ENCODE results near the gene PTCH1. TPM values are rescaled to one million over a fixed set of nuclear protein-coding genes. Genes with fewer than 3 reads are reported as not detected.

Gene PTCH1
- total RNA-seq (2.5 TPM), polyA plus RNA-seq (3.4 TPM)
- long read RNA-seq, donor 1 = 0 reads
- long read RNA-seq, donor 2 = 0 reads
- long read RNA-seq, donor 3 = 0 reads
- long read RNA-seq, donor 4 = 0 reads
- long read RNA-seq, donor 5, partial matches to known transcripts = 0 of 1 reads
- long read RNA-seq, donor 5, other reads (novel, unspliced or antisense) = 0 of 1 reads
- long read RNA-seq, donor 6 = 0 reads
- long read RNA-seq, donor 7 = 0 reads
- long read RNA-seq, donor 8 = 0 reads
- long read RNA-seq, donor 9 = 0 reads
- long read RNA-seq, donor 10 = 0 reads

DNA sequence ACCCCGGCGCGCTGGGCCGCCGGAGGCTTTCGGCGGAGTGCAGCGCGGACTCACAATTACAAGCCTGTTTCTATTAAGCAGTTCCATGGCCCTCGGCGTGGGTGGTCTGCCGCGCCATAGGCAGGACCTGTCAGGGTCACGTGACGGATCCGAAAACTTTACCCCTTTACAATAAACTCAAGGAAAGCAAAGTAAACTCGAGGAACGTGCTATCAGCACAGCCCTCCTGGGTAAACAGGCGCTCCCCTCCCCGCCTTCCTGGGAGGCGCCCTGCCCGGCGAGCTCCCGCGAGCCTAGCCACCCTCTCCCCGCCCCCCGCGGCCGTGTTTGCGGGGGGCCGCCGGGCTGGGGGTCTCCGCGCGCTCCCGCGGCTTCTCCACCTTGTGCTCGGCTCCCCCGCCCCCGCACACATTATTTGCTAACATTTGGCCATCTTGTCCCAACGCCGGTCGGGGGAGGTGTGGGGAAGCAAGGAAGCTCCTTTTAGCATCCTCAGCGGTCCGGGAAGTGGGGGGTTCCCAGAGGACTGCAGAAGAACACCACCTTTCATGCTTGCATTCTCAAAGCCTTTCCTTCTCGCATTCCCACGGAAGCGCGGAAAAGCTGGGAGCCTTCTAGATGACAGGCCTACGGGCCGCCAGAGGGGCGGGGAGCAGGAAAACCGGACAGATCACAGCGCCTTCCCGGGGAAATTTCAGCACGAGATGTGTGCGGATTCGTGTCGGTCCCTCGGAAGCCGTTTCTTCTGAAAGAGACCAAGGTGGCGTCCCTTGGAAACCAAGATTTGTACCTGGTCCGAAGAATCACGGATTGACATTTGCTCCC, at the start of gene PTCH1:
PTCH1 (minus strand) TSS at position 238 of the 825 bp plus-strand sequence.
- DNase-seq (ENCODE audit: low read depth in 6 of 9, low spot score in 9 of 9) = peak in 2 of 9 donors; percentile 45 to 71

GRCh38 chr9:95565982-95566381, 49.2 kb upstream of the PTCH1 start:
- H3K4me1 ChIP-seq (ENCODE audit: control insufficient read depth in 2 of 2, insufficient read depth in 2 of 2, low read length in 2 of 2) = peaks cover 0 to 3% of the 10 kb centered on the region in 2 donors
- WGBS = 97% methylated on average over 5 of the region's 5 CpGs
- no peaks in the 10 kb centered on the region for H3K36me3 ChIP-seq (ENCODE audit: control insufficient read depth in 2 of 2, insufficient read depth in 2 of 2, low read length in 1 of 2)
- no peak overlapping the region for H3K27ac ChIP-seq (ENCODE audit: low read depth in 1 of 2, low read length in 1 of 2)
- H3K27me3 ChIP-seq (ENCODE audit: control insufficient read depth in 2 of 2, insufficient read depth in 1 of 2, low read length in 1 of 2) = peaks cover 8 to 57% of the 10 kb centered on the region in 2 donors
- no peak for DNase-seq (ENCODE audit: low read depth in 6 of 9, low spot score in 9 of 9)
- H3K4me3 ChIP-seq (ENCODE audit: low read length in 2 of 2) = no peak overlapping the region
- H3K9me3 ChIP-seq (ENCODE audit: control insufficient read depth in 2 of 2, insufficient read depth in 1 of 2, low read length in 1 of 2) = no peaks in the 10 kb centered on the region

More for the DNA sequence above, at the start of gene PTCH1:
- Histone ChIP-seq H3K36me3 (ENCODE audit: control insufficient read depth in 2 of 2, insufficient read depth in 2 of 2, low read length in 1 of 2) (no peaks in the 10 kb centered on the region), H3K27ac (ENCODE audit: low read depth in 1 of 2, low read length in 1 of 2) (no peak within 1 kb of the TSS), H3K4me3 (ENCODE audit: low read length in 2 of 2) (peak within 1 kb of the TSS; percentile 22 to 48), H3K4me1 (ENCODE audit: control insufficient read depth in 2 of 2, insufficient read depth in 2 of 2, low read length in 2 of 2) (peaks cover 9 to 20% of the 10 kb centered on the region in 2 donors), H3K9me3 (ENCODE audit: control insufficient read depth in 2 of 2, insufficient read depth in 1 of 2, low read length in 1 of 2) (peaks cover under 1 to 6% of the 10 kb centered on the region in 2 donors), H3K27me3 (ENCODE audit: control insufficient read depth in 2 of 2, insufficient read depth in 1 of 2, low read length in 1 of 2) (peaks cover 69 to 92% of the 10 kb centered on the region in 2 donors)
- 8% methylated on average over 64 of the region's 64 CpGs for WGBS

GRCh38 chr9:95561913-95562312, 45.1 kb upstream of the PTCH1 start:
- no peaks in the 10 kb centered on the region for H3K4me1 ChIP-seq (ENCODE audit: control insufficient read depth in 2 of 2, insufficient read depth in 2 of 2, low read length in 2 of 2)
- no peak overlapping the region for H3K4me3 ChIP-seq (ENCODE audit: low read length in 2 of 2)
- no peak for DNase-seq (ENCODE audit: low read depth in 6 of 9, low spot score in 9 of 9)
- H3K9me3 ChIP-seq (ENCODE audit: control insufficient read depth in 2 of 2, insufficient read depth in 1 of 2, low read length in 1 of 2) = no peaks in the 10 kb centered on the region
- no peaks in the 10 kb centered on the region for H3K36me3 ChIP-seq (ENCODE audit: control insufficient read depth in 2 of 2, insufficient read depth in 2 of 2, low read length in 1 of 2)
- H3K27ac ChIP-seq (ENCODE audit: low read depth in 1 of 2, low read length in 1 of 2) = no peak overlapping the region
- 27% methylated on average over 12 of the region's 12 CpGs for WGBS
- peaks cover 0 to 35% of the 10 kb centered on the region in 2 donors for H3K27me3 ChIP-seq (ENCODE audit: control insufficient read depth in 2 of 2, insufficient read depth in 1 of 2, low read length in 1 of 2)

- H3K27me3 ChIP-seq (ENCODE audit: control insufficient read depth in 2 of 2, insufficient read depth in 1 of 2, low read length in 1 of 2) = peaks cover 23 to 47% of the 10 kb centered on the region in 2 donors
- no peaks in the 10 kb centered on the region for H3K9me3 ChIP-seq (ENCODE audit: control insufficient read depth in 2 of 2, insufficient read depth in 1 of 2, low read length in 1 of 2)
- WGBS = 94% methylated on average over 11 of the region's 11 CpGs
- no peak overlapping the region for H3K4me3 ChIP-seq (ENCODE audit: low read length in 2 of 2)
- H3K27ac ChIP-seq (ENCODE audit: low read depth in 1 of 2, low read length in 1 of 2) = no peak overlapping the region
- H3K4me1 ChIP-seq (ENCODE audit: control insufficient read depth in 2 of 2, insufficient read depth in 2 of 2, low read length in 2 of 2) = peaks cover 0 to 3% of the 10 kb centered on the region in 2 donors
- DNase-seq (ENCODE audit: low read depth in 6 of 9, low spot score in 9 of 9) = no peak
- no peaks in the 10 kb centered on the region for H3K36me3 ChIP-seq (ENCODE audit: control insufficient read depth in 2 of 2, insufficient read depth in 2 of 2, low read length in 1 of 2)
Measured at GRCh38 chr9:95557142-95557541, 40.4 kb upstream of the PTCH1 start.

DNA sequence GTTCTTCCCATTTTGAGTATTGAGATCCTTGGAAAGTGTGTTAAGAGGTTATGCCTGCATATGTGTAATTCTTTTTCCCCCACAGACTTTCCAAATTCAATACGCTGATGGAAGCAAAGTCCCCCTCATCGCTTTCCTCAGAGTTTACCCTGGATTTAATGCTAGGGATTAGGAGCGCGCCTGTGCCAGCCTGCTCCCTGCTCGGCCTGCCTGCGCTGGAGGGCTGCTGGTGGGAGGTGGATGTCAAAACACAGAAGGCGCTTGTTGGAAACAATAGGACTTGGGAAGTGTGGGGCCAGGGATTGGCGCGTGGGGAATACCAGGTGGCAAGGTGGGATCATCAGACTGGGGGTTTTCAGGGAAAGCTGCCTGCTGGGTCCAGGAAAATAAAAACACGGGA, 39.8 kb upstream of the PTCH1 start:
- no peak for DNase-seq (ENCODE audit: low read depth in 6 of 9, low spot score in 9 of 9)
- Histone ChIP-seq H3K4me1 (ENCODE audit: control insufficient read depth in 2 of 2, insufficient read depth in 2 of 2, low read length in 2 of 2) (peaks cover 0 to 3% of the 10 kb centered on the region in 2 donors), H3K36me3 (ENCODE audit: control insufficient read depth in 2 of 2, insufficient read depth in 2 of 2, low read length in 1 of 2) (no peaks in the 10 kb centered on the region), H3K4me3 (ENCODE audit: low read length in 2 of 2) (no peak overlapping the region), H3K9me3 (ENCODE audit: control insufficient read depth in 2 of 2, insufficient read depth in 1 of 2, low read length in 1 of 2) (no peaks in the 10 kb centered on the region), H3K27ac (ENCODE audit: low read depth in 1 of 2, low read length in 1 of 2) (no peak overlapping the region), H3K27me3 (ENCODE audit: control insufficient read depth in 2 of 2, insufficient read depth in 1 of 2, low read length in 1 of 2) (peaks cover 24 to 50% of the 10 kb centered on the region in 2 donors)
- WGBS = 75% methylated on average over 10 of the region's 10 CpGs

DNA sequence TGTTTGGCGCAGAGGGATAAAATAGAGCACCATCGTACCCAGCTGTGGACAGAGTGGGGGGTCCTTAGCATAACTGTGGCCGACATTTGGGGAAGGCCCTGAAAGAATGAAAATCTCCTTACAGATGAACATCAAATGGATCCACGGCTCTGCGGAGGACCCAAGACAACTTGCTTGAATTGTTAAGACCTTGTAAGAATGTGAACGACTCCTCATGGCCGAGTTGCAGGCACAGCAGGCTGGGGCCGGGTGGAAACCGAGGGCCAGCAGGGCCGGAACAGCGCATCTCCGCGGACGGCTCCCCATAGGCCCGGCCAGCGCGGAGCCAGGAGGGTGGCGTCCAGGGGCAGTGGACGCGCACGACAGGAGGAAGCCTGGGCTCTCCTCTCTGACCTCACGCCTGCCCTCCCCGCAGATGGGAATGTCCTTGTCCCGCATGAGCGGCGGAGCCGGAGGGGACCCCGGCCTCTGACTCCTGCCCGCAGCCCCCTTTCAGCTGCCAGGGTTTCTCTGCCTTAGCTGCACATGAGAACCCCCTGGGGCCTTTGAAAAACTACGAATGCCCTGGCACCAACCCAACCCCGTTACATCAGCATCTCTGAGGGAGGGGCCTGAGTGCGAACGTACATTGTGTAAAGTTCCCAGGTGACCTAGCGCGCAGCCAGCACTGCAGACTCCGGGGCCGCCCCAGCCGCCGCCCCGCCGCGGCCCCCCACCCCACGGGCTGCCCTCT, 36.2 kb upstream of the PTCH1 start:
- H3K4me1 ChIP-seq (ENCODE audit: control insufficient read depth in 2 of 2, insufficient read depth in 2 of 2, low read length in 2 of 2) = peaks cover 0 to 3% of the 10 kb centered on the region in 2 donors
- no peak overlapping the region for H3K4me3 ChIP-seq (ENCODE audit: low read length in 2 of 2)
- no peaks in the 10 kb centered on the region for H3K36me3 ChIP-seq (ENCODE audit: control insufficient read depth in 2 of 2, insufficient read depth in 2 of 2, low read length in 1 of 2)
- no peaks in the 10 kb centered on the region for H3K9me3 ChIP-seq (ENCODE audit: control insufficient read depth in 2 of 2, insufficient read depth in 1 of 2, low read length in 1 of 2)
- H3K27ac ChIP-seq (ENCODE audit: low read depth in 1 of 2, low read length in 1 of 2) = no peak overlapping the region
- DNase-seq (ENCODE audit: low read depth in 6 of 9, low spot score in 9 of 9) = peak in 2 of 9 donors; percentile 8 to 32
- H3K27me3 ChIP-seq (ENCODE audit: control insufficient read depth in 2 of 2, insufficient read depth in 1 of 2, low read length in 1 of 2) = peaks cover 24 to 54% of the 10 kb centered on the region in 2 donors
- WGBS = 26% methylated on average over 43 of the region's 43 CpGs

DNA sequence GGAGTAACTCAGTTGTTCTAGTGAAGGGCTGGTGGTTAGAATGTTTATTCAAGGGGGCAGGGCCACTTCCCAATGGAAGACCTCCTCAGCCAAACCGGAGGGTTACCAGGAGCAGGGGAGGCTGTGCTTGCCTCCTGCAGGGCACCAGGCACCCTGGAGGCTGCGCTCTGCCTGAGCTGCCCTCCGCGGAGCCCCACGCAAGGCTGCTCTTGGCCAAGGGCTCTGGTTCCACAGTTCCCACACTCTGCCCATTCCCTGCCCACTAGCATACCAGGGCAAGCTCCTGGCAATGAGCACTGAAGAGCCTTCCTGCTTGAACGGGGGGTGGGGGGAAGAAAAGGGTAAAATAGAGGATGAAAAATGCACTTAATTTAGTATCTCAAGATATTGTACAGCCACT, 35.5 kb upstream of the PTCH1 start:
- DNase-seq (ENCODE audit: low read depth in 6 of 9, low spot score in 9 of 9) = no peak
- H3K4me1 ChIP-seq (ENCODE audit: control insufficient read depth in 2 of 2, insufficient read depth in 2 of 2, low read length in 2 of 2) = peaks cover 0 to 3% of the 10 kb centered on the region in 2 donors
- H3K4me3 ChIP-seq (ENCODE audit: low read length in 2 of 2) = no peak overlapping the region
- no peaks in the 10 kb centered on the region for H3K36me3 ChIP-seq (ENCODE audit: control insufficient read depth in 2 of 2, insufficient read depth in 2 of 2, low read length in 1 of 2)
- 88% methylated on average over 6 of the region's 6 CpGs for WGBS
- peaks cover 24 to 51% of the 10 kb centered on the region in 2 donors for H3K27me3 ChIP-seq (ENCODE audit: control insufficient read depth in 2 of 2, insufficient read depth in 1 of 2, low read length in 1 of 2)
- no peaks in the 10 kb centered on the region for H3K9me3 ChIP-seq (ENCODE audit: control insufficient read depth in 2 of 2, insufficient read depth in 1 of 2, low read length in 1 of 2)
- no peak overlapping the region for H3K27ac ChIP-seq (ENCODE audit: low read depth in 1 of 2, low read length in 1 of 2)

GRCh38 chr9:95551406-95551805, 34.6 kb upstream of the PTCH1 start:
- Histone ChIP-seq H3K36me3 (ENCODE audit: control insufficient read depth in 2 of 2, insufficient read depth in 2 of 2, low read length in 1 of 2) (no peaks in the 10 kb centered on the region), H3K27me3 (ENCODE audit: control insufficient read depth in 2 of 2, insufficient read depth in 1 of 2, low read length in 1 of 2) (peaks cover 24 to 51% of the 10 kb centered on the region in 2 donors), H3K27ac (ENCODE audit: low read depth in 1 of 2, low read length in 1 of 2) (no peak overlapping the region), H3K9me3 (ENCODE audit: control insufficient read depth in 2 of 2, insufficient read depth in 1 of 2, low read length in 1 of 2) (no peaks in the 10 kb centered on the region), H3K4me3 (ENCODE audit: low read length in 2 of 2) (no peak overlapping the region), H3K4me1 (ENCODE audit: control insufficient read depth in 2 of 2, insufficient read depth in 2 of 2, low read length in 2 of 2) (peaks cover 0 to 3% of the 10 kb centered on the region in 2 donors)
- WGBS = 89% methylated on average over 4 of the region's 4 CpGs
- no peak for DNase-seq (ENCODE audit: low read depth in 6 of 9, low spot score in 9 of 9)

All from thymus (tissue), 14 donors.